D341Med (cell line): ENCODE results near the gene TMEM229B.

ENCODE experiments used
- DNase-seq: peaks from one replicate; pipeline ENCODE4 v3.0.0; 2012; ENCODE audit warnings: low spot score

TMEM229B gene

GRCh38 chr14:67424539-67424938 is 64.0 kb downstream of the TMEM229B start:
- DNase-seq: no peak

GRCh38 chr14:67423424-67423823 is 65.1 kb downstream of the TMEM229B start:
- DNase-seq: no peak

GRCh38 chr14:67421356-67422224 is 66.9 kb downstream of the TMEM229B start:
- no peak for DNase-seq
